Esophagus squamous epithelium (tissue), 5 donors: ENCODE results near the gene OR8S1. TPM values are rescaled to one million over a fixed set of nuclear protein-coding genes. Genes with fewer than 3 reads are reported as not detected.

Experiments used
- DNase-seq: peaks from one replicate; lab custom pipeline; 2025; lab: John Stamatoyannopoulos, UW
- H3K27ac ChIP-seq, 4 donors: fragments of 200-600 bp; sonication (generic); one replicate each; pipeline ENCODE4 v1.5.1; 2016 to 2019; ENCODE audit warnings: mild to moderate bottlenecking in 1 of 4
- H3K27me3 ChIP-seq, 4 donors: fragments of 200-600 bp; sonication (generic); 1 replicate in 3 of 4; 2 replicates in 1 of 4; pipeline versions ENCODE4 v1.5.1 to v1.6.0; 2017 to 2021; ENCODE audit warnings: antibody characterized with exemption in 1 of 4
- H3K36me3 ChIP-seq, 3 donors: fragments of 200-600 bp; sonication (generic); one replicate each; pipeline ENCODE4 v1.5.1; 2016 to 2019
- H3K4me1 ChIP-seq, 3 donors: fragments of 200-600 bp; sonication (generic); one replicate each; pipeline ENCODE4 v1.5.1; 2017 to 2019
- H3K4me3 ChIP-seq, 4 donors: fragments of 200-600 bp; sonication (generic); 1 replicate in 3 of 4; 2 replicates in 1 of 4; pipeline ENCODE4 v1.5.1; 2016 to 2019; ENCODE audit warnings: mild to moderate bottlenecking in 2 of 4, moderate library complexity in 1 of 4
- H3K9me3 ChIP-seq, 3 donors: fragments of 200-600 bp; sonication (generic); one replicate each; pipeline ENCODE4 v1.5.1; 2016 to 2019
- POLR2A ChIP-seq, 4 donors: fragments of 450-650 bp; IDR thresholded peaks; one replicate each; pipeline ENCODE4 v1.6.1; 2017; ENCODE audit warnings: antibody characterized with exemption in 4 of 4, mild to moderate bottlenecking in 4 of 4, moderate library complexity in 3 of 4
- WGBS, 2 donors: methylation state at CpG; one replicate each; pipeline ENCODE4 v1.1.5; 2018; 5-methylcytosine and 5-hydroxymethylcytosine counted together
- intact Hi-C: fragments of 100-400 bp; cut with DNase I; formaldehyde crosslinking; loops from one replicate; pipeline ENCODE4 v1.15.0; 2022
- total RNA-seq, 4 donors: library from RNA; depleted of rRNA; stranded (reverse); fragments of >200 nt; gene quantifications; one replicate each; pipeline ENCODE4 v1.1.0, GENCODE V29; 2016
- TF ChIP-seq, protein P1 (sequence below), 6 experiments: fragments of 450-650 bp in 4 of 6; fragments of 200-600 bp in 2 of 6; sonication (generic) in 2 of 6; IDR thresholded peaks; one replicate each; pipeline ENCODE4 v1.5.1; 2016 to 2019; ENCODE audit warnings: antibody characterized with exemption in 6 of 6, mild to moderate bottlenecking in 4 of 6, moderate library complexity in 4 of 6
- donor health status: DM: yes; HTN: yes; CAD: no.

Gene OR8S1
- total RNA-seq, 4 donors from 2014 or later, result not detected

DNA sequence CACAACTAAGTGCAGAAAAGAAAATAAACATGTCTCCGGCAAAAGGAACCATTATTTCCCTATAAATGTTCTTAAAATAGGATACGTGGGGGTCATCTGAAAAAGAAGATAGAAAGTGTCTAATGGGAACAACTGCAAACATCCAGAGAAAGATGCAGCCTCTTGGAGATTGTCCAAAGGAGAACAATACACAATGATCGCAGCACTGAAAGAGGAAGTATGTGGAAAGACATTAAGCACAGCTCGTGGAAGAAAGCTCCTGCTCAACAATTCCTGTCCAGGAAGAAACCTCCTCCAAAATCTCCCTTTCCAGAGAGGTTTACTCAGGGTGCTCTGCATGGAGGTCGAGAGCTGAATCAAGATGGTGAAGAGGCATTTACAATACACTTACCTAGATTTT lies 46.9 kb downstream of the OR8S1 start:
- TF ChIP-seq, protein P1, sequence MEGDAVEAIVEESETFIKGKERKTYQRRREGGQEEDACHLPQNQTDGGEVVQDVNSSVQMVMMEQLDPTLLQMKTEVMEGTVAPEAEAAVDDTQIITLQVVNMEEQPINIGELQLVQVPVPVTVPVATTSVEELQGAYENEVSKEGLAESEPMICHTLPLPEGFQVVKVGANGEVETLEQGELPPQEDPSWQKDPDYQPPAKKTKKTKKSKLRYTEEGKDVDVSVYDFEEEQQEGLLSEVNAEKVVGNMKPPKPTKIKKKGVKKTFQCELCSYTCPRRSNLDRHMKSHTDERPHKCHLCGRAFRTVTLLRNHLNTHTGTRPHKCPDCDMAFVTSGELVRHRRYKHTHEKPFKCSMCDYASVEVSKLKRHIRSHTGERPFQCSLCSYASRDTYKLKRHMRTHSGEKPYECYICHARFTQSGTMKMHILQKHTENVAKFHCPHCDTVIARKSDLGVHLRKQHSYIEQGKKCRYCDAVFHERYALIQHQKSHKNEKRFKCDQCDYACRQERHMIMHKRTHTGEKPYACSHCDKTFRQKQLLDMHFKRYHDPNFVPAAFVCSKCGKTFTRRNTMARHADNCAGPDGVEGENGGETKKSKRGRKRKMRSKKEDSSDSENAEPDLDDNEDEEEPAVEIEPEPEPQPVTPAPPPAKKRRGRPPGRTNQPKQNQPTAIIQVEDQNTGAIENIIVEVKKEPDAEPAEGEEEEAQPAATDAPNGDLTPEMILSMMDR (IDR thresholded peaks at IDR 0.05), result no peak
- no peak for TF ChIP-seq POLR2A (IDR thresholded peaks at IDR 0.05)
- intact Hi-C loops, result no loop called here
- Histone ChIP-seq H3K27me3 (no peaks in the 10 kb centered on the region), H3K4me3 (no peak overlapping the region), H3K27ac (no peak overlapping the region), H3K4me1 (no peaks in the 10 kb centered on the region), H3K9me3 (no peaks in the 10 kb centered on the region), H3K36me3 (no peaks in the 10 kb centered on the region)
- no peak for DNase-seq
- WGBS, 2 donors, result 19 to 24% methylated on average over 5 of the region's 5 CpGs

Other genes starting within 250 kb of the OR8S1 start
- gene ZNF641, start 174.7 kb upstream of the OR8S1 start, total RNA-seq, result 10 to 100 TPM in 2 of 4 donors, 1 to 10 TPM in 2; 7.1 to 17.9 (median 10.0) TPM
- gene ANP32D, start 53.1 kb upstream of the OR8S1 start, total RNA-seq, result not detected
- gene C12orf54, start 43.1 kb upstream of the OR8S1 start, total RNA-seq, result 1 to 10 TPM in 2 of 4 donors, under 1 TPM in 1, not detected in 1; 0.99 to 2.0 (median 1.5) TPM
- not detected for gene LALBA, start 44.4 kb downstream of the OR8S1 start, total RNA-seq
- 10 to 100 TPM; 23.9 to 46.0 (median 33.3) TPM for gene KANSL2, start 156.6 kb downstream of the OR8S1 start, total RNA-seq
- gene CCNT1, start 191.1 kb downstream of the OR8S1 start, total RNA-seq, result 10 to 100 TPM; 16.2 to 23.3 (median 18.5) TPM